H1 (cell line): ENCODE results near the gene PLCB1. TPM values are rescaled to one million over a fixed set of nuclear protein-coding genes. Genes with fewer than 3 reads are reported as not detected.

Source experiments
- CTCF ChIA-PET: fragments of 300-600 bp; sonication (Branson Sonifier 250); formaldehyde crosslinking; loops from one replicate; lab custom pipeline; 2021; ENCODE audit not compliant: partially characterized antibody; lab: Charles Lee
- POLR2A ChIA-PET: fragments of 300-600 bp; sonication (Branson Sonifier 250); formaldehyde crosslinking; loops from one replicate; lab custom pipeline; 2021; ENCODE audit warnings: inconsistent platforms; ENCODE audit not compliant: partially characterized antibody; lab: Charles Lee
- DNase-seq, 2 experiments: peaks; one replicate each; pipeline versions ENCODE4 v3.0.0 to v3.0.0-alpha.2; 2010 to 2022; ENCODE audit warnings: low spot score in 2 of 2, low read depth in 1 of 2, mixed read lengths in 1 of 2
- FAIRE-seq: peaks from 2 replicates; lab custom pipeline; 2011; peaks lifted over from hg19 to GRCh38; lab: Jason Lieb, UNC
- H2AFZ ChIP-seq: 2 replicates; pipeline ENCODE4 v1.8.1; 2012; ENCODE audit warnings: low read length, inconsistent platforms
- H2AK5ac ChIP-seq: 2 replicates; pipeline ENCODE4 v1.6.1; 2013; ENCODE audit warnings: low read depth, low read length
- H2BK120ac ChIP-seq: replicated peaks from 2 replicates; pipeline ENCODE3; 2013; ENCODE audit warnings: low read depth, low read length, inconsistent platforms
- H2BK12ac ChIP-seq: 2 replicates; pipeline ENCODE4 v1.6.1; 2013; ENCODE audit warnings: low read depth, low read length
- H2BK15ac ChIP-seq: 2 replicates; pipeline ENCODE4 v1.6.1; 2013; ENCODE audit warnings: low read length
- H2BK20ac ChIP-seq: 2 replicates; pipeline ENCODE4 v1.6.1; 2013; ENCODE audit warnings: low read length
- H2BK5ac ChIP-seq: 2 replicates; pipeline ENCODE4 v1.6.1; 2013; ENCODE audit warnings: low read depth, low read length
- H3K14ac ChIP-seq: 2 replicates; pipeline ENCODE4 v1.6.1; 2013; ENCODE audit warnings: inconsistent platforms; ENCODE audit not compliant: insufficient read length
- H3K18ac ChIP-seq: 2 replicates; pipeline ENCODE4 v1.6.1; 2013; ENCODE audit warnings: low read length; ENCODE audit errors: extremely low read depth
- H3K23ac ChIP-seq: 2 replicates; pipeline ENCODE4 v1.6.1; 2013; ENCODE audit warnings: inconsistent platforms; ENCODE audit not compliant: insufficient read length
- H3K23me2 ChIP-seq: 2 replicates; pipeline ENCODE4 v1.6.1; 2013; ENCODE audit warnings: low read depth, low read length
- H3K27ac ChIP-seq: 2 replicates; pipeline ENCODE4 v1.6.1; 2011; ENCODE audit warnings: low read depth, low read length, inconsistent platforms
- H3K27me3 ChIP-seq, 4 experiments: replicated peaks in 1 of 4; 1 replicate in 1 of 4; 2 replicates in 3 of 4; pipeline versions ENCODE4 v1.6.1 to v1.8.1; 2011 to 2013; ENCODE audit warnings: low read length in 3 of 4, mild to moderate bottlenecking in 3 of 4, inconsistent platforms in 2 of 4, mixed read lengths in 2 of 4, moderate library complexity in 1 of 4; ENCODE audit not compliant: control insufficient read depth in 3 of 4, insufficient read depth in 3 of 4; ENCODE audit errors: extremely low read depth in 1 of 4
- H3K36me3 ChIP-seq, 4 experiments: 2 replicates each; pipeline versions ENCODE4 v1.6.1 to v1.8.1; 2011 to 2013; ENCODE audit warnings: mild to moderate bottlenecking in 4 of 4, low read length in 3 of 4, moderate library complexity in 2 of 4, control low read depth in 1 of 4, inconsistent platforms in 1 of 4; ENCODE audit not compliant: insufficient read depth in 4 of 4, control insufficient read depth in 2 of 4
- H3K4ac ChIP-seq: replicated peaks from 2 replicates; pipeline ENCODE3; 2013; ENCODE audit warnings: low read length, low read depth, mixed read lengths, inconsistent platforms; ENCODE audit not compliant: insufficient read length
- H3K4me1 ChIP-seq, 4 experiments: replicated peaks in 1 of 4; 1 replicate in 1 of 4; 2 replicates in 3 of 4; pipeline versions ENCODE4 v1.6.1 to v1.8.1; 2011 to 2013; ENCODE audit warnings: low read length in 3 of 4, inconsistent platforms in 2 of 4, mixed read lengths in 1 of 4; ENCODE audit not compliant: insufficient read depth in 4 of 4, control insufficient read depth in 3 of 4
- H3K4me2 ChIP-seq, 2 experiments: 2 replicates each; pipeline versions ENCODE4 v1.6.1 to v1.8.1; 2011 to 2013; ENCODE audit warnings: low read depth in 2 of 2, low read length in 2 of 2, control low read depth in 1 of 2, inconsistent platforms in 1 of 2, mild to moderate bottlenecking in 1 of 2; ENCODE audit not compliant: insufficient read depth in 1 of 2
- H3K4me3 ChIP-seq, 4 experiments: fragments of 200-600, 300-600 bp in 1 of 4; sonication (generic), shearing (Covaris generic), sonication (Bioruptor Twin) in 1 of 4; 2 replicates each; pipeline versions ENCODE4 v1.5.1 to v1.8.1; 2011 to 2016; ENCODE audit warnings: low read length in 4 of 4, low read depth in 3 of 4, control low read depth in 2 of 4, inconsistent platforms in 2 of 4, mild to moderate bottlenecking in 2 of 4, mixed read lengths in 1 of 4, moderate library complexity in 1 of 4; ENCODE audit not compliant: insufficient read depth in 2 of 4; ENCODE audit errors: extremely low read depth in 1 of 4
- H3K56ac ChIP-seq: replicated peaks from 2 replicates; pipeline ENCODE3; 2013; ENCODE audit warnings: low read depth, mild to moderate bottlenecking, mixed read lengths, low read length, inconsistent platforms; ENCODE audit not compliant: insufficient read length
- H3K79me1 ChIP-seq: 2 replicates; pipeline ENCODE4 v1.6.1; 2013; ENCODE audit warnings: low read depth, low read length, control low read depth
- H3K79me2 ChIP-seq, 2 experiments: 2 replicates each; pipeline versions ENCODE4 v1.6.1 to v1.8.1; 2012 to 2013; ENCODE audit warnings: low read length in 2 of 2, mild to moderate bottlenecking in 2 of 2, inconsistent platforms in 1 of 2; ENCODE audit not compliant: insufficient read depth in 2 of 2, control insufficient read depth in 1 of 2
- H3K9ac ChIP-seq, 4 experiments: replicated peaks in 1 of 4; 1 replicate in 1 of 4; 2 replicates in 3 of 4; pipeline versions ENCODE4 v1.6.1 to v1.8.1; 2011 to 2013; ENCODE audit warnings: low read depth in 3 of 4, low read length in 3 of 4, control low read depth in 2 of 4, mild to moderate bottlenecking in 2 of 4, moderate library complexity in 2 of 4, inconsistent platforms in 1 of 4; ENCODE audit errors: extremely low read depth in 1 of 4
- H3K9me3 ChIP-seq, 2 experiments: 2 replicates each; pipeline versions ENCODE4 v1.6.1 to v1.8.1; 2012 to 2013; ENCODE audit warnings: mild to moderate bottlenecking in 2 of 2, moderate library complexity in 2 of 2, control low read depth in 1 of 2, inconsistent platforms in 1 of 2, low read depth in 1 of 2, low read length in 1 of 2, mixed read lengths in 1 of 2; ENCODE audit not compliant: insufficient read depth in 2 of 2
- H4K20me1 ChIP-seq, 2 experiments: replicated peaks in 1 of 2; 2 replicates each; pipeline versions ENCODE3 to v1.8.1; 2011 to 2013; ENCODE audit warnings: inconsistent platforms in 2 of 2, low read length in 2 of 2, mild to moderate bottlenecking in 1 of 2; ENCODE audit not compliant: insufficient read depth in 2 of 2, control insufficient read depth in 1 of 2
- H4K5ac ChIP-seq: 2 replicates; pipeline ENCODE4 v1.6.1; 2013; ENCODE audit warnings: low read length, low read depth, mixed read lengths, inconsistent platforms; ENCODE audit not compliant: insufficient read length
- H4K8ac ChIP-seq: 2 replicates; pipeline ENCODE4 v1.8.0; 2013; ENCODE audit warnings: mild to moderate bottlenecking, moderate library complexity, low read length, inconsistent platforms; ENCODE audit not compliant: insufficient read depth; ENCODE audit errors: extremely low read depth
- H4K91ac ChIP-seq: replicated peaks from 2 replicates; pipeline ENCODE3; 2013; ENCODE audit warnings: low read length, mixed read lengths, inconsistent platforms; ENCODE audit not compliant: insufficient read length
- CHD1 ChIP-seq: IDR thresholded peaks from 2 replicates; pipeline ENCODE4 v1.6.1; 2012; ENCODE audit warnings: low read depth, low read length, improper control_type of control experiment
- GABPA ChIP-seq: IDR thresholded peaks from 2 replicates; pipeline ENCODE4 v1.6.1; 2011; ENCODE audit warnings: mild to moderate bottlenecking, low read length, moderate library complexity, borderline replicate concordance; ENCODE audit not compliant: insufficient read depth
- MAFK ChIP-seq: IDR thresholded peaks from 2 replicates; pipeline ENCODE4 v1.6.1; 2012; ENCODE audit warnings: low read depth, mild to moderate bottlenecking, improper control_type of control experiment, low read length
- RNF2 ChIP-seq: fragments of 200-900, 300-1000 bp; sonication (generic); IDR thresholded peaks from 2 replicates; pipeline ENCODE4 v1.7.1; 2016; ENCODE audit warnings: borderline replicate concordance, low read depth, mild to moderate bottlenecking, antibody characterized with exemption, low read length; ENCODE audit not compliant: poor library complexity, severe bottlenecking; ENCODE audit errors: missing control alignments
- SAP30 ChIP-seq: fragments of 300-600 bp; sonication (generic); IDR thresholded peaks from 2 replicates; pipeline ENCODE4 v1.7.1; 2012; ENCODE audit warnings: low read length, moderate library complexity, mild to moderate bottlenecking, inconsistent platforms; ENCODE audit not compliant: insufficient read depth, insufficient replicate concordance
- SUZ12 ChIP-seq: fragments of 200-600 bp; sonication (generic); IDR thresholded peaks from 2 replicates; pipeline ENCODE4 v1.6.1; 2012; ENCODE audit warnings: mild to moderate bottlenecking, inconsistent platforms, low read length, moderate library complexity, mixed read lengths
- TEAD4 ChIP-seq: IDR thresholded peaks from 2 replicates; pipeline ENCODE4 v1.6.1; 2012; ENCODE audit warnings: low read depth, low read length, inconsistent platforms, mixed read lengths
- WGBS, 2 experiments: shearing (Covaris generic) in 1 of 2; methylation state at CpG; one replicate each; pipeline versions ENCODE4 v1.1.6 to v1.1.7; 2013 to 2015; ENCODE audit warnings: low lambda C conversion rate in 2 of 2, mixed read lengths in 2 of 2, inconsistent platforms in 1 of 2, low coverage in 1 of 2, missing lambda C conversion rate in 1 of 2; ENCODE audit not compliant: insufficient replicate concordance in 2 of 2, insufficient coverage in 1 of 2, insufficient read length in 1 of 2; ENCODE audit errors: extremely low coverage in 1 of 2, missing lambda C conversion rate in 1 of 2; 5-methylcytosine and 5-hydroxymethylcytosine counted together
- polyA plus RNA-seq, 7 experiments: library from polyadenylated mRNA; depleted of rRNA in 3 of 7; stranded (reverse) in 5 of 7; unstranded in 2 of 7; fragments of >200 nt in 5 of 7; fragments of 200-250 nt in 2 of 7; gene quantifications; 1 replicate in 5 of 7; 2 replicates in 1 of 7; 4 replicates in 1 of 7; pipeline versions ENCODE4 v1.2.1 to v1.2.3, GENCODE V29; 2011 to 2013; ENCODE audit warnings: missing spikeins in 2 of 7, mixed read lengths in 2 of 7
- total RNA-seq: library from RNA; stranded (reverse); fragmentation: NEBNext Ultra II Directional; extraction: Animal tissue kit (Norgen Biotek cat#: 25700); gene quantifications from 2 replicates; pipeline ENCODE4 v1.2.1, GENCODE V29; 2021
- TF ChIP-seq, protein P1 (sequence below), 3 experiments: IDR thresholded peaks; 1 replicate in 2 of 3; 2 replicates in 1 of 3; pipeline versions ENCODE4 v1.5.1 to v1.6.1; 2011; ENCODE audit warnings: low read length in 3 of 3, mild to moderate bottlenecking in 3 of 3, inconsistent platforms in 2 of 3, low read depth in 1 of 3, moderate library complexity in 1 of 3; ENCODE audit not compliant: insufficient read depth in 1 of 3; ENCODE audit errors: control extremely low read depth in 1 of 3

Gene PLCB1
- total and polyA plus RNA-seq, 2 of the 8 experiments (the other 6 are each of a cell fraction or from before 2014, with no cell fraction given): 2.6 to 9.1 TPM

DNA sequence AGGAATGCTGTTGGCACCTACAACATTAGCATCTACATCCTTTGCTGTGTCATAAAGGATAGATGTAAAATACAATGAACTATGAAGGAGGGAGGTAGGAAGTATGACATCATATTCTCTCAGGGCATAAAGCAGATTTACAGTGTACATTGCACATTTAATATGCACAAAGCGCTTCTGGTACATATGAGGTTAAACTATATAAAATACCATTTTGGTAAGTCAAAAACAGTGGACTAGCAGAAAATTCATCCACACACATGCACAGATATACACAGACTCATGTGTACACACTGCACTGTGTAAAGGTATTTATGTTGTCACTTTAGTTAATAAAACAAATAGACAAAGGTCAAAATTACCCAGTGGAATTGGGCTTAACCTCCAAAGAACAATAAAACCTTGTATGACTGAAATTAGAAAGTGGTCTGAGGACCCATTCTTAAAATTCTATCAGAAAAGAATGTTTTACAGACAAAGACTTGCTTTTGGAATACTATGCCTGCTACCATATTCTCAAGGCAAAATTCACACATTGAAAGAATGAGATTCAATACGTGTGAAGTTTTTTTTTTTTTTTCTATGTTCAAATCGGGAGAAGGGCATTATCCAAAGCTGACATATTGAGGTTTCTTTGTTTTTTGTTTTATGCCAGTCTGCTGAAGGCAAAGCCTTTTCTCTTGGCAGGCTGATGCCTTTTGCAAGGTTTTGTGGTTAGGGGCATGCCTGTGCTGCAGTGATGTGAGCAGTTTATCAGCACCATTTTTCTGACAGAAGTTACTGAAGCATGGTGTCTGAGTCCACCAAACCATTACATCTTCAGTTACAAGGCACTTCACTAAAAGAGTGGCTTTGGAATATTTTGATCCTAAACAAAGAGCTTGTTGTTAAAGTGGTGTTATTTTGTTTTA, 199.0 kb downstream of the PLCB1 start:
- Histone ChIP-seq H3K79me2 (no peaks in the 10 kb centered on the region), H2BK15ac (no peak overlapping the region), H4K5ac (no peak overlapping the region), H2AFZ (no peak overlapping the region), H3K23me2 (no peaks in the 10 kb centered on the region), H3K79me1 (no peaks in the 10 kb centered on the region), H3K23ac (no peak overlapping the region), H3K4ac (no peak overlapping the region), H3K56ac (no peak overlapping the region), H3K4me3 (no peak overlapping the region), H2BK12ac (no peak overlapping the region), H3K36me3 (no peaks in the 10 kb centered on the region), H4K91ac (no peak overlapping the region), H2BK5ac (no peak overlapping the region), H2AK5ac (no peak overlapping the region), H2BK120ac (no peak overlapping the region), H4K20me1 (no peaks in the 10 kb centered on the region), H3K4me2 (no peak overlapping the region), H4K8ac (no peak overlapping the region), H3K9me3 (no peaks in the 10 kb centered on the region), H3K27ac (no peak overlapping the region), H3K14ac (no peak overlapping the region), H3K18ac (no peak overlapping the region), H3K9ac (no peak overlapping the region), H3K4me1 (no peaks in the 10 kb centered on the region), H2BK20ac (no peak overlapping the region), H3K27me3 (no peaks in the 10 kb centered on the region)
- 91% methylated on average over 3 of the region's 3 CpGs; no CpG with 5 or more reads in 1 of the 2 experiments for WGBS, 2 experiments
- POLR2A ChIA-PET: no interaction called here
- CTCF ChIA-PET: interaction anchor here (0.6 to 0.7 kb wide), 2 partner anchors 210 to 556 kb away, joined by 3 read pairs; no protein-coding TSS in a partner anchor
- FAIRE-seq (no peak), DNase-seq (no peak)
- TF ChIP-seq, protein P1, sequence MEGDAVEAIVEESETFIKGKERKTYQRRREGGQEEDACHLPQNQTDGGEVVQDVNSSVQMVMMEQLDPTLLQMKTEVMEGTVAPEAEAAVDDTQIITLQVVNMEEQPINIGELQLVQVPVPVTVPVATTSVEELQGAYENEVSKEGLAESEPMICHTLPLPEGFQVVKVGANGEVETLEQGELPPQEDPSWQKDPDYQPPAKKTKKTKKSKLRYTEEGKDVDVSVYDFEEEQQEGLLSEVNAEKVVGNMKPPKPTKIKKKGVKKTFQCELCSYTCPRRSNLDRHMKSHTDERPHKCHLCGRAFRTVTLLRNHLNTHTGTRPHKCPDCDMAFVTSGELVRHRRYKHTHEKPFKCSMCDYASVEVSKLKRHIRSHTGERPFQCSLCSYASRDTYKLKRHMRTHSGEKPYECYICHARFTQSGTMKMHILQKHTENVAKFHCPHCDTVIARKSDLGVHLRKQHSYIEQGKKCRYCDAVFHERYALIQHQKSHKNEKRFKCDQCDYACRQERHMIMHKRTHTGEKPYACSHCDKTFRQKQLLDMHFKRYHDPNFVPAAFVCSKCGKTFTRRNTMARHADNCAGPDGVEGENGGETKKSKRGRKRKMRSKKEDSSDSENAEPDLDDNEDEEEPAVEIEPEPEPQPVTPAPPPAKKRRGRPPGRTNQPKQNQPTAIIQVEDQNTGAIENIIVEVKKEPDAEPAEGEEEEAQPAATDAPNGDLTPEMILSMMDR (IDR thresholded peaks at IDR 0.05; ENCODE audit: control extremely low read depth in 1 of 3, insufficient read depth in 1 of 3, low read depth in 1 of 3, low read length in 3 of 3): no peak
- no peak for TF ChIP-seq SAP30
- TF ChIP-seq GABPA: no peak
- TF ChIP-seq CHD1: no peak
- no peak for TF ChIP-seq MAFK
- TF ChIP-seq RNF2: no peak
- no peak for TF ChIP-seq SUZ12
- TF ChIP-seq TEAD4: no peak
